GM21576 (cell line): Measurements from ENCODE around the gene TXNIP.

Source experiments
- ATAC-seq: cut with Tn5 transposase; IDR thresholded peaks from one replicate; pipeline ENCODE4 v1.9.1; 2021; ENCODE audit warnings: mild to moderate bottlenecking, moderate library complexity; ENCODE audit not compliant: unreplicated experiment

TXNIP gene

GRCh38 chr1:145946477-145946986, 49.8 kb downstream of the TXNIP start:
- no peak for ATAC-seq

- ATAC-seq: no peak
Measured at GRCh38 chr1:145944532-145944931, 51.8 kb downstream of the TXNIP start.

- ATAC-seq: no peak
Measured at GRCh38 chr1:145942871-145943270, 53.5 kb downstream of the TXNIP start.
